Right lung (tissue), 5 donors: Measurements from ENCODE around the gene IL2RG. TPM values are rescaled to one million over a fixed set of nuclear protein-coding genes. Genes with fewer than 3 reads are reported as not detected.
A peak's percentile ranks its signal among the peaks of the same experiment; 100 is the strongest.

Experiments used
- DNase-seq, 2 donors: peaks; one replicate each; pipeline ENCODE4 v3.0.0-alpha.2; 2013
- polyA plus RNA-seq, 5 donors: library from polyadenylated mRNA; unstranded; fragments of 120-200 nt; gene quantifications; one replicate each; pipeline versions ENCODE4 v1.2.1 to v1.2.3, GENCODE V29; 2013; ENCODE audit warnings: inconsistent platforms in 1 of 5, low replicate concordance in 1 of 5; ENCODE audit not compliant: insufficient read length in 5 of 5, insufficient read depth in 1 of 5

IL2RG gene
- polyA plus RNA-seq, 5 donors = 1.0 to 4.3 (median 3.4) TPM

- DNase-seq = no peak
Measured at GRCh38 chrX:71081330-71082123, 29.9 kb downstream of the IL2RG start.

GRCh38 chrX:71070531-71070930, 40.8 kb downstream of the IL2RG start:
- no peak for DNase-seq

- peak; percentile 88 to 92 for DNase-seq
Measured at GRCh38 chrX:71068044-71068918, 43.1 kb downstream of the IL2RG start, which contains the start of gene SNX12. SNX12 (minus strand) TSS chrX:71068334; CDS start chrX:71068306, 28 bp downstream.

GRCh38 chrX:71067712-71068043, 43.7 kb downstream of the IL2RG start:
- DNase-seq = no peak

- DNase-seq = no peak
Measured at GRCh38 chrX:71067089-71067488, 44.3 kb downstream of the IL2RG start.

- no peak for DNase-seq
Measured at GRCh38 chrX:71060127-71060526, 51.2 kb downstream of the IL2RG start.

- no peak for DNase-seq
Measured at GRCh38 chrX:71057848-71058530, 53.4 kb downstream of the IL2RG start.

Other genes with a start within 250 kb of the IL2RG start
- under 1 TPM in 2 of 5 donors, not detected in 3; 0.04 to 0.05 TPM for gene TEX11, start 202.9 kb downstream of the IL2RG start, polyA plus RNA-seq
- 1 to 10 TPM; 2.1 to 4.5 (median 3.7) TPM for gene SLC7A3, start 180.5 kb downstream of the IL2RG start, polyA plus RNA-seq
- 10 to 100 TPM; 51.5 to 61.7 (median 53.8) TPM for gene SNX12, start 43.2 kb downstream of the IL2RG start, polyA plus RNA-seq
- 10 to 100 TPM; 16.0 to 22.1 (median 19.6) TPM for gene FOXO4, start 15.7 kb downstream of the IL2RG start, polyA plus RNA-seq
- gene CXorf65, start 4.8 kb downstream of the IL2RG start, polyA plus RNA-seq = under 1 TPM in 2 of 5 donors, not detected in 3; 0.22 to 0.28 TPM
- 10 to 100 TPM; 49.7 to 65.0 (median 57.6) TPM for gene MED12, start 7.0 kb upstream of the IL2RG start, polyA plus RNA-seq
- 1 to 10 TPM; 5.5 to 6.9 (median 6.4) TPM for gene NLGN3, start 33.3 kb upstream of the IL2RG start, polyA plus RNA-seq
- gene GJB1, start 111.6 kb upstream of the IL2RG start, polyA plus RNA-seq = 1 to 10 TPM; 3.2 to 6.7 (median 5.2) TPM
- 10 to 100 TPM; 50.0 to 62.4 (median 54.3) TPM for gene ZMYM3, start 142.6 kb upstream of the IL2RG start, polyA plus RNA-seq
- 100 to 1,000 TPM; 611 to 701 (median 664) TPM for gene NONO, start 172.1 kb upstream of the IL2RG start, polyA plus RNA-seq
- gene ITGB1BP2, start 190.2 kb upstream of the IL2RG start, polyA plus RNA-seq = 1 to 10 TPM; 2.6 to 7.3 (median 2.7) TPM